HG03565 (cell line): Measurements from ENCODE around the gene TNF.

Experiments
- ATAC-seq: cut with Tn5 transposase; IDR thresholded peaks from one replicate; pipeline ENCODE4 v1.9.1; 2021; ENCODE audit warnings: mild to moderate bottlenecking, moderate library complexity; ENCODE audit not compliant: unreplicated experiment

TNF gene

DNA sequence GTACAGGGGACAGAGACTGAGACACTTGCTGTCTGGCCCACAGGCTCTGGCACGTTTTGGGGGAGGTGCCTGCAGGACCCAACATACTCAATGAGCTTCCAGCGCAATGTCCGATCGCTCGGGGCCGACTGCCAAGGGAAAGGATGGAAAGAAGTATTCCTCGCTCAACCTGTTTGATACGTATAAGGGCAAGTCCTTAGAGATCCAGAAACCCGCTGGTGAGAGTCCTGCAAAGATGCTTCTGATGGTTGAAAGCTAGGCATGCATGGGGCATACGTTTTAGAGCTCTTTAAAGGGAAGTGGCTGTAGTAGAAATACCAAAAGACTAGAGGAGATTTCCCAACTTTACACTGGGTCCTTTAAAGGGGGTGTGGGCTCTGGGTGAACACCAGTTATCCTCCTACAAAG is 47.3 kb downstream of the TNF start:
- no peak for ATAC-seq

DNA sequence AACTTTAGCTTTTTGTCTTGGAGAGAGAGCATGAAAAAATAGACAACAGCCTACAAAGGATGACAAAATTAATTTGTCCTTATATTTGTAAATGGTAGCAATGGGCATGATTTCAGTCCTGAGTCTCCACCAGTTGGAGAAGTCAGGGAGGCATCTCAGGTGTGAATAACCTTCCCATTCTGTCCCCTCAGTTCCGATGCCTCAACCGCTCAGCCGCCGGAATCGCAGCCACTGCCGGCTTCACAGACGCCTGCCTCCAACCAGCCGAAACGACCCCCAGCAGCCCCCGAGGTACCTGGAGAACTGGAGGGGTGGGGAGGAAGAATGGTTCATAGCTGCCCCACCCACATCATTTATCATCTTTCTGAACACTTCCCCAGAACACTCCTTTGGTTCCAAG is 48.7 kb downstream of the TNF start:
- no peak for ATAC-seq

DNA sequence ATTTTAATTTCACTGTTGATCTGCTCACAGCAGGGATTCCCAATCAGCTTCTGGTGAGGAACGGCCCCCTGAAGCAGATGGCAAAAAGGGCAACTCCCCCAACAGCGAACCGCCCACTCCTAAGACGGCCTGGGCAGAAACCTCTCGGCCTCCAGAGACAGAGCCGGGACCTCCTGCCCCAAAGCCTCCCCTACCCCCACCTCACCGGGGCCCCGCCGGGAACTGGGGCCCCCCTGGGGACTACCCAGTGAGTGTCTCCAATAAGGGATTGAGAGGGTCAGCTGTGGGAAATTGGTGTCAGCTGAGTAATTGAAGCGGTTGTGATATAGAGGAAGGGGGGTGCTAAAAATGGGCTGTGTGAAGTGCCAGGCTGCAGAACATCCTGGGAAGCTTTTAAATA is 51.6 kb downstream of the TNF start:
- ATAC-seq: no peak

DNA sequence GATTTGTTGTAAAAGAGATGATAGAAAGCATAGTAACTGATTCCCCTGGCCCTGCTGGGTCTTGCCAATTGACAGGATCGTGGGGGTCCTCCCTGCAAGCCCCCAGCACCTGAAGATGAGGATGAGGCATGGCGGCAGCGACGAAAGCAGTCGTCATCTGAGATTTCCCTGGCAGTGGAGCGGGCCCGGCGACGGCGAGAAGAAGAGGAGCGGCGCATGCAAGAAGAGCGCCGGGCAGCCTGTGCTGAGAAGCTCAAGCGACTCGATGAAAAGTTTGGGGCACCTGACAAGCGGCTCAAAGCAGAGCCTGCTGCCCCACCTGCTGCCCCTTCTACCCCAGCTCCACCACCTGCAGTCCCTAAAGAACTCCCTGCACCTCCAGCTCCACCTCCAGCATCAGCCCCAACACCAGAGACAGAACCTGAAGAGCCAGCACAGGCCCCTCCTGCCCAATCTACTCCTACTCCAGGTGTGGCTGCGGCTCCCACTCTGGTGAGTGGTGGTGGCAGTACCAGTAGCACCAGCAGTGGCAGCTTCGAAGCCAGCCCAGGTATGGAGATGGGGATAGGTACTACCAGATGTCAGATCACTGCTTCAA is 52.4 kb downstream of the TNF start:
- ATAC-seq: no peak
